Ecto neural progenitor cell (in vitro differentiated cells): ENCODE results near the gene ESYT1.

Experiments used
- DNase-seq: peaks from one replicate; pipeline ENCODE4 v3.0.0-alpha.2; 2018; ENCODE audit warnings: low spot score

Gene ESYT1

GRCh38 chr12:56127888-56128669 lies at the start of gene ESYT1:
Gene ESYT1, plus strand, starts transcription at chr12:56128267. Its CDS starts 53 bp downstream, at chr12:56128320.
- peak; percentile 100 for DNase-seq

- DNase-seq: no peak
These were observed 49.6 kb upstream of the ESYT1 start for GRCh38 chr12:56078427-56078826.

- peak; percentile 98 for DNase-seq
These were observed 48.9 kb upstream of the ESYT1 start for GRCh38 chr12:56078931-56079722.

GRCh38 chr12:56079723-56080555 lies 48.1 kb upstream of the ESYT1 start, which contains the start of gene ERBB3:
Gene ERBB3, plus strand, starts transcription at chr12:56080165. Its CDS starts 136 bp downstream, at chr12:56080301.
- DNase-seq: peak; percentile 88

GRCh38 chr12:56080556-56081138 lies 47.4 kb upstream of the ESYT1 start:
- DNase-seq: peak; percentile 56

- peak; percentile 61 for DNase-seq
These were observed 46.4 kb upstream of the ESYT1 start for GRCh38 chr12:56081393-56082347.

GRCh38 chr12:56082382-56082781 lies 45.7 kb upstream of the ESYT1 start:
- no peak for DNase-seq

GRCh38 chr12:56082967-56083366 lies 45.1 kb upstream of the ESYT1 start:
- no peak for DNase-seq

- DNase-seq: no peak
These were observed 43.0 kb upstream of the ESYT1 start for GRCh38 chr12:56084958-56085543.

GRCh38 chr12:56086096-56086495 lies 42.0 kb upstream of the ESYT1 start:
- no peak for DNase-seq

- DNase-seq: no peak
These were observed 41.5 kb upstream of the ESYT1 start for GRCh38 chr12:56086608-56087007.

- no peak for DNase-seq
These were observed 40.8 kb upstream of the ESYT1 start for GRCh38 chr12:56087220-56087619.

- no peak for DNase-seq
These were observed 30.3 kb upstream of the ESYT1 start for GRCh38 chr12:56097738-56098137.

GRCh38 chr12:56098592-56098991 lies 29.5 kb upstream of the ESYT1 start:
- DNase-seq: no peak

- DNase-seq: no peak
These were observed 28.3 kb upstream of the ESYT1 start for GRCh38 chr12:56099787-56100186.

GRCh38 chr12:56101045-56101444 lies 27.0 kb upstream of the ESYT1 start:
- DNase-seq: no peak

GRCh38 chr12:56102683-56103065 lies 25.4 kb upstream of the ESYT1 start:
- DNase-seq: no peak

- DNase-seq: no peak
These were observed 24.9 kb upstream of the ESYT1 start for GRCh38 chr12:56103066-56103711.

GRCh38 chr12:56103823-56104108 lies 24.3 kb upstream of the ESYT1 start:
- DNase-seq: no peak
